ENCODE results near the gene SEMA6C.

The SEMA6C gene

DNA sequence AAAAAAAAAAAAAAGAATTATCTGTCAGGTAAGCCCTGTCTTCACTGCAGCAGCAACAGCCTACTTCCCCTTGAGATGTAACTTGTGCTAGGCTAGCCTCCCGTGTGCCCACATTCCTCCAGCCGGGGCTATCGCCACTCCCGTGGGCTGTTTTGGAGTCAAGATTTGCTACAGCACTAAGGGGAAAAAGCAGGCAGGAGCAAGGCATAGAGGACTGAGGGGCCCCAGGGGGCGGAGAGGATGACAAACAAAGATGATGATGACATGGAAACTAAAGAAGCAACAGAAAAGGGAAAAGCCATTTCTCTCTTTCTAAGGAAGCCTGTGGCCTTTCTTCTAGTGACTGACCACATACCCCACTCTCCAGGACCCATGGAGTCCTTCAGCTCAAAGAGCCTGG lies 11.9 kb upstream of the SEMA6C start:
- no peak for DNase-seq

DNA sequence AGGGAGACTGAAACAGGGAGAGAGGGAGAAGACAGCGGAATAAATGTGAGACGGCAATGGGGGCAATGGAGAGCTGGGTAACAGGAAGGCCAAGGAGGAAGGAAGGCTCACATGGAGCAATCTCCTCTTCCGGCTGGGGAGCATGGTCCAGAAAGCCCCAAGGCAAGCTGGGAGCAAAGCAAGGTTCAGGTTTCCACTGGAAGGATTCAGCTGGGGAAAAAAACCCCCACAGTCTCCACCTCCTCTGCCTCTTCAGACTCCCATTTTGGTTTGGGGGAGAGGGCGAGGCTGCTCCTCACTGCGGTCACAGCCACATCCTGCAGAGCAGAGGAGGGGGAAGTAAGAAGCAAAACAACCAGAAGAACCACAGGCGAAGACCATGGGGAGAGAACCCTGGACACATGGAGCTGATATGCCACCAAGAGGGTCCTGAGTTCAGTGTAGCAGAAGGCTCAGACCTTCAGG lies 10.7 kb upstream of the SEMA6C start:
- no peak for DNase-seq

- DNase-seq = no peak
These were observed 10.0 kb upstream of the SEMA6C start, which contains the start of gene TNFAIP8L2 for GRCh38 chr1:151156515-151156819. TNFAIP8L2 (plus strand) TSS chr1:151156649; CDS start chr1:151158698, 2,049 bp downstream.

DNA sequence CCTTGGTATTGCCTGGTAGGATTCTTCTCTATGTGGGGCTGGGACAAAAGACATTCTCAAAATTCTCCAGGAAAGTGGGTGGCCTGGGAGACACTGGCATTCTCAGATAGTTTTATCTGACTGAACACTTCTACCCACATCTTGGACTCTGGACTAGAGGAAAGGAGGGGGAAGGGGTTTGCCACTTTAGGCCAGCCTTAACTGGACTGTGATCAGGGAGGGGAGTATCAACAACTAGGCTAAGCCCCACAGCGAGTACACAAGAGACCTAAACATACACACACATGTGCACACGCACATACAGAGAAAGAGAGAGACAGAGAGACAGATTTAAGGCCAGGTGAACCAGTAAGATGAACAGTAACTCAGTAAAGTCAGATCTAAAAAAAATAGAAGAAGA lies 1.2 kb upstream of the SEMA6C start:
- DNase-seq = no peak

DNA sequence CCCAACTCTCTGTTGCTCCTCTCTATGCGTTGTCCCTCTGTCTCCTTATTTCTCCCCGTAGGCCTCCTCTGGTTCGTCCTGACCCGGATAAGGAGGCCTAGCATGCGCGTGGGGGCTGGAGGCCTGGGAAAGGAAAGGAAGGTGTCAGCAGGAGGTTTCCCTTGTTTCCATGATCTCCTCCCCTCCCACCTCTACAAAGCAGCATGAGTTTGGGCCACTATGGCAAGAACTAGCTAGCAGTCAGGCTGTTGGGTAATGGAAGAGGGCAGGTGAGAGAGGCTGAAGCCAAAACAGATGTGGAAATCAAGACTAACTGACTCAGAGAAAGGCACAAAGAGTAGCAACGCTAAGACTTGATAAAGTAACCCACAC lies 687 bp upstream of the SEMA6C start:
- DNase-seq = no peak

- no peak for DNase-seq
These were observed 389 bp downstream of the SEMA6C start for GRCh38 chr1:151146072-151146411.

- no peak for DNase-seq
These were observed 943 bp downstream of the SEMA6C start for GRCh38 chr1:151145304-151146071.

DNA sequence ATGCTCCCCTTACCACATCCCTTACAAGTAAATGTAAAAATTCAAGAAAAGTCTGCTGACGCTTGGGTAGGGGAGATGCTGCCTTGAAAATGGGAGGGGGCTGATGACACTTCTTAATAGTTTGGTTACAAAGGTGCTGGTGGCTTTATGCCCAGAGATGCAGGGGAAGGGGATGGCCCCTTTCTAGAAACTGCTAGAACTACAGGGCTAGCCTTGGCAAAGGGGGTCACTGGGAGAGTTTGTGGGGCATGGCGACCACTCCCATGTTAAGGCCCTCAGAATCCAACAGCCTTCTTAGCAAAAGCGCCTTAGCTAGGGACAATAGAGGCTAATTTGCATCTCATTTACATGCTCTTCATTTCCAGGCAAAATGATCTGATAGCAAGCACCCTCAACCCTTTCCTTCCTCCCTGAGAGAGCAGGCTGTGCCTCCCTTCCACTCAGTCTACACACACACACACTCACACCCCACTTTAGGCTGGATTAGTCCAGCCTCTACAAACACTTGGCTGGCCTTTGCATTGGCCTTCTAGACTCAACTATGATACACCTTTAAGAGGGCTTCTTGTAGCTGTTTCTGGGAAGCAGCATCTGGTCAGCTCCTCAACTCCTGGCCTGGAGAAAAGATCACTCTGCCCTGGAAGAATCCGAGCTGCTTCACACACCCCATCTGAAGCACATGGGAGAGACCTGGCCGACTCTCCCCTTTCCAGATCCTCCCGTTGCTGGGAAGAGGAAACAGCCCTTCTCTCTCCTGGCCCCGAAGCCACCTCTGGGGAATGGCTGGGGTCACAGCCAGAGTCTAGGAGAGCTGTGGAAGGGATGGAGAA lies 1.7 kb downstream of the SEMA6C start:
- no peak for DNase-seq

- no peak for DNase-seq
These were observed 2.4 kb downstream of the SEMA6C start for GRCh38 chr1:151143986-151144385.

DNA sequence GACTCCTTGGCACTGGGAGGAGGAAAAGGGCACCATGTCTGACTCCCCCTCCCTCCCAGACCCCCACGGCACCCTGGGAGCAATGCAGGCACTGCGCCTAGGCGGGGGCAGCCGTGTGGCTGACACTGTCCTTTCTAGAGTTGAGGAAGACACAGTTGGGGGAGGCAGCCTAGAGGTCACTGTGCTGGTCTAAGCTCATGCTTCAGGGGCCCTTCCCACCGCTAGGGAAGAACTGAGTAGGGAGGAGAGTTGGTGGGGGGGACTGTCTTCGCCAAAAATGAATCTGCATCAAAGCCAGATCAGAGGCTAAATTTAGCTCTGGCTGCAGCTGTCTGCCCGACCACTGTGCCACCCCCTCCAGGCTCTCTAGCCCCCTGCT lies 3.4 kb downstream of the SEMA6C start:
- DNase-seq = no peak

DNA sequence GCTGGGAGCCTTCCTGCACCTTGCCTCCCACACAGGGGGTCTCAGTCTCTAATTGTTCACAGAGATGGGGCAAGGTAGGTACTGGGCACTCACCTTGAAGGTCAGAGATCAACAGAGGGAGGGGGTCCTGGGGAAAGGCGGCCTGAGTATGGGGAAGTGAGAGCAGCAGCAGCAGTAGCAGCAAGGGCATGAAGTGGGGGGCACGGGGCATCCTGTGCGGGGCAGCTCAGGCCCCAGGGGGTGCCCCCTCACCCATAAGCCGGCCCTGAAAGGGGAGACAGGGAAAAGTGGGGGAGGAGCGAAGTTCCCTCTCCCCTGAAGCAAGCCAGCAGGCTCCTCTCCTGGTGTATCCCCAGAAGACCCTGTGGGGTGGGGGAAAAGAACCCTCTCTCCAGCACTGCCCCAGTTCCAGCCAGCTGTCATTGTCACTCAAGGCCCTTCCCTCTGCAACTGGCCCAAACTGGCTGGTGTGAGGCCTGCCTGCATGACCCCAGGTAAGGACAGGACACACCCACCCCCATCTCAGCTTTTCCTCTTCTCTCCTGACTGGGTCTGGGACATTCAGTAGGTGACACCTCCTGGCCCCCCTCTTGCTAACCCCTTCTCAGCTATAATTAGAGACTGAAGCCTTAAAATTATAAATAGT lies 3.9 kb downstream of the SEMA6C start:
- no peak for DNase-seq

DNA sequence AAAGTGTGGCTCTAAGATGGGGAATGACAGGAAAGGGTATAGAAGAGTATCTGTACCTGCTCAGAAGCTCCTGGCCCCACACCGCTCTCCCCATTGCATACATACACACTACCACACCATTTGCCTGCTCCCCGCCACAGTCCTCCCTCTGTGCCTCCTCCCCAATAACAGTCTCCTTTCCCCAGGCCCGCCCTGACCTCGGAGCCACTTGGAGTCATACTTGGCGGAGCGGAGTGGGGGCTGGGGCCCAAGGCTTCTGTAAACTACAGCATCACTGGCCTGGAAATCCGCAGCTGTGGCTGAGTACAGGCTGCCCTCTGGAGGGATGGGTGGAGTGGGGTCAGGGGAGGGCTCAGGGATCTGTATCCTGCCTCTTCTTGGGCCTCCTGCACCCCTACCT lies 8.6 kb downstream of the SEMA6C start:
- no peak for DNase-seq

- DNase-seq = no peak
These were observed 10.7 kb downstream of the SEMA6C start for GRCh38 chr1:151135433-151136385.

DNA sequence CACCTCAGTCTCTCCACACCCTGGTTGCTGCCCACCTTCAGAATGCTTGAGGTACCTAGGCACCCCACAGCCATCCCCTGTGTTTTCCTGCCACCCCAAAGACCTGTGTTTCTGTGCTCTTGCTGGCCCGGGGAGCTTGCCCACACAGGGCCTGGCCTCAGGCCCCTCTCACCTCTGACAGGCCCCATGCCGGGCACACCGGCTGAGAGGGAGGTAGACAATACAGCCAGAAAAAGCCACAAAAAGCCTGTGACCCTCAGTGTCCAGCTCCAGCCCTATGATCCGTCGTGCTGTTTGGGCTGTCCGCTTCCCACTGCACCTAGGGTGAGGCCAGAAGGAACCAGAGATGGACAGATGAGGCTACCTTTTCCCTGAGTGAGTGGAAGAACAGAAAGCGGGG lies 11.4 kb downstream of the SEMA6C start:
- DNase-seq = no peak

DNA sequence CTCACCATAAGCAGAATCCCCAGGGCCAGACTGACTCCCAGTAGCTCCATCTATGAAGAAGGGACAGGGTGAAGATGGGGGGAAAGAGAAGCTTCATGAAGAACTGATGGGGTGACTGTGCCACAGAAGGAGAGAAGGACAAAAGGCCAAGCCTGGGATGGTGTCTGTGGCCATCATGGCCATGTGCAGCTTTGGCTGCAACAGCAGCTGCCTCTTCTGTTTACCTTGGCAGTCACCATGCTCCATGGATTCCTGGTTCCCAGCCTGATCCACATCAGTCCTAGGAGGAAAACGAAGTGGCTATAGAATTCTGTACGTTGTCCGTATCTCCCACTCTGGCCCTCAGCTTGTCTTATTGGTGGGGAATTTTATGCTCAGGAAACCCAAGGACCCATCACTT lies 12.0 kb downstream of the SEMA6C start:
- no peak for DNase-seq

GRCh38 chr1:151133018-151133806 lies 13.2 kb downstream of the SEMA6C start:
- DNase-seq = no peak

GRCh38 chr1:151132335-151133017 lies 14.0 kb downstream of the SEMA6C start:
- no peak for DNase-seq

DNA sequence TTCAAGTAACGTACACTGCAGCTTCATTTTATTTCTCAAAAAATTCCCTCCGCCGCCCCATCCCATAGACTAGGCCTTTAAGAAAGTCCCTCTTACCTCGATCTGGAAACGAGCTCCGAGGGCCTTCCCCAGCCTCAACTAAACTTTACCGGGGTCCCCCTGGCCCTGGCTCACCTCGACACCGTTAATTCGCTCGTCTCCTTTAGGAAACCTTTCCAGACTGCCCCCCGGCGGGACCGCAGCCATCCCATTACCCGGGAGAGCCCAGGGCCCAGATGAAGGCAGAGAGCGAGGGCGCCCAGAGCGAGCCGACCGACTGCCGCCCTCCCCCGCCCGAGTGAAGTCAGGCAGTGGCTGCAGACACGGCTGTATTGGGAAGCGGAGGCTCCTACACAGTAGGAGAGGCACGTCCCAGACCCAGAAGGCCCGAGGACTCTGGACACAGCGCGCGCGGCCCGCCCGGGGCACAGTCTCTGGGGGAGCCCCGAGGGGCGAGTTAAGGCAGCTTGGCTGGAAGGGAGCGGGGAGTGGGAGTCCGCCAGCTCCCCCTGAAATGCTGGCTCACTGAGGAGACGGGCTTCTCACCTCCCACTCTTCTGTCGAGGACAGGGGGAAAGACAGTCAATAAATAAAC lies 14.6 kb downstream of the SEMA6C start:
- no peak for DNase-seq

GRCh38 chr1:151130987-151131586 lies 15.3 kb downstream of the SEMA6C start:
- DNase-seq = no peak

- DNase-seq = no peak
These were observed 17.6 kb downstream of the SEMA6C start for GRCh38 chr1:151128800-151129199.

All from NCI-H446 (cell line).